GM13976 (cell line): Measurements from ENCODE around the gene ABHD15.

Experiments
- DNase-seq: peaks from one replicate; pipeline ENCODE4 v3.0.0; 2012; ENCODE audit warnings: low spot score
- in situ Hi-C: fragments of 300-500 bp; cut with MboI; formaldehyde crosslinking; loops from one replicate; pipeline ENCODE4 v1.12.0; 2022; ENCODE audit warnings: low sequenced_read_pairs, mixed read lengths, inconsistent platforms; ENCODE audit not compliant: unreplicated experiment
- TF ChIP-seq, protein P1 (sequence below): IDR thresholded peaks from 2 replicates; pipeline ENCODE4 v1.5.1; 2012; ENCODE audit warnings: borderline replicate concordance, mild to moderate bottlenecking; ENCODE audit not compliant: insufficient read depth; ENCODE audit errors: extremely low read depth, missing control alignments, control extremely low read depth

Gene ABHD15

DNA sequence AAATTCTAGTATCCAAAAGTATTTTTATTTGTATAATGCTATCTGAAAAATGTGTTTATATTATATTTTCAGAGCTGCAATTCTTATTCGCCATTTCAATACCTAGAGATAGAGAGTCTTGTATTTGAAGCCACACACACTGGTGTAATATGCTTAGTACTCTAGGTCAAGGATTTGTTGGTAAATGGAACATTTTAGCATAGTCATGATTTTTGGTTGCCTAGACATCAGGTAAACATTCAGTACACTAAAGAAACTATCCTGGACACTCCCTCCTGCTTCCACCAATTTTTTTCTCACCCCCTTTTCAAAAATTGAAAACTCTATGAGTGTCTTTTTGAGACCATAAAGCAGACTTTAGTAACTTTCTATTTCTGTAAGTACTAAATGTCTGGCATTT, 20.8 kb downstream of the ABHD15 start:
- in situ Hi-C loops = loop anchor here (10.0 to 25.0 kb wide), 2 partner anchors 181 to 384 kb away; no protein-coding TSS in a partner anchor

DNA sequence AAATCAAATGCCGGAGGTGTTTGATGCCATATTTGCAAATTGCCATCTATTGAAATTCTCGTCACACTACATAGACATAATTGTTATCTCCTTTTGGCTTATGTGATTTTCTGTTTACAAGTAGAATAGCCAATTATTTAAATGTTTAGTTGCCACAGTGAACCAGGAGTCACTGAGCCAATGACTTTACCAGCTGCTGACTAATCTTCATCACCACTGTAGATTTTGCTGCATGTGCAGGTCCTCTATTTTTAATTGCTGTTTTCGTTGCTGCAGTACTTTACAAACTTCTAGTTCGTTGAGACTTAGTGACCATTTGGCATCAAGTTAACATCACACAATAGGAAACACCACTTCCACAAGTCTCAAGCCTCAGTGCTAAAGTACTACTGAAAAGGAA, 22.8 kb downstream of the ABHD15 start:
- TF ChIP-seq, protein P1, sequence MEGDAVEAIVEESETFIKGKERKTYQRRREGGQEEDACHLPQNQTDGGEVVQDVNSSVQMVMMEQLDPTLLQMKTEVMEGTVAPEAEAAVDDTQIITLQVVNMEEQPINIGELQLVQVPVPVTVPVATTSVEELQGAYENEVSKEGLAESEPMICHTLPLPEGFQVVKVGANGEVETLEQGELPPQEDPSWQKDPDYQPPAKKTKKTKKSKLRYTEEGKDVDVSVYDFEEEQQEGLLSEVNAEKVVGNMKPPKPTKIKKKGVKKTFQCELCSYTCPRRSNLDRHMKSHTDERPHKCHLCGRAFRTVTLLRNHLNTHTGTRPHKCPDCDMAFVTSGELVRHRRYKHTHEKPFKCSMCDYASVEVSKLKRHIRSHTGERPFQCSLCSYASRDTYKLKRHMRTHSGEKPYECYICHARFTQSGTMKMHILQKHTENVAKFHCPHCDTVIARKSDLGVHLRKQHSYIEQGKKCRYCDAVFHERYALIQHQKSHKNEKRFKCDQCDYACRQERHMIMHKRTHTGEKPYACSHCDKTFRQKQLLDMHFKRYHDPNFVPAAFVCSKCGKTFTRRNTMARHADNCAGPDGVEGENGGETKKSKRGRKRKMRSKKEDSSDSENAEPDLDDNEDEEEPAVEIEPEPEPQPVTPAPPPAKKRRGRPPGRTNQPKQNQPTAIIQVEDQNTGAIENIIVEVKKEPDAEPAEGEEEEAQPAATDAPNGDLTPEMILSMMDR = no peak
- in situ Hi-C loops = loop anchor here (10.0 to 25.0 kb wide), 2 partner anchors 179 to 382 kb away; no protein-coding TSS in a partner anchor
- DNase-seq = no peak

More for the DNA sequence above, 20.8 kb downstream of the ABHD15 start:
- TF ChIP-seq, protein P1 = no peak
- DNase-seq = no peak

DNA sequence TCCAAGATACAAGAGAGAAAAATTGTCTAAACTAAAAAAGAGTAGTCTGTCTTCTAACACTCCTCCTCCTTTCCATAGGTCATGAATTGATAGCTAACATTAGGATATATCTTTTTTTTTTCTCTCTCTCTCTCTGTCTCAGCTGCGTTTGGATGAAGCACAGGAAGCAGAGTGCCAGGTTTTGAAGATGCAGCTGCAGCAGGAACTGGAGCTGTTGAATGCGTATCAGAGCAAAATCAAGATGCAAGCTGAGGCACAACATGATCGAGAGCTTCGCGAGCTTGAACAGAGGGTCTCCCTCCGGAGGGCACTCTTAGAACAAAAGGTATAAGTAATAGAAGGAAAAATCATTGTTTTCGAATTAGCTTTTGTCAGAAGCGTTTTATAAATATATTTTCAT, 32.9 kb downstream of the ABHD15 start:
- DNase-seq = no peak
- TF ChIP-seq, protein P1 = no peak
- in situ Hi-C loops = loop anchor here (25.0 kb wide), 1 partner anchor 372 kb away; no protein-coding TSS in a partner anchor

DNA sequence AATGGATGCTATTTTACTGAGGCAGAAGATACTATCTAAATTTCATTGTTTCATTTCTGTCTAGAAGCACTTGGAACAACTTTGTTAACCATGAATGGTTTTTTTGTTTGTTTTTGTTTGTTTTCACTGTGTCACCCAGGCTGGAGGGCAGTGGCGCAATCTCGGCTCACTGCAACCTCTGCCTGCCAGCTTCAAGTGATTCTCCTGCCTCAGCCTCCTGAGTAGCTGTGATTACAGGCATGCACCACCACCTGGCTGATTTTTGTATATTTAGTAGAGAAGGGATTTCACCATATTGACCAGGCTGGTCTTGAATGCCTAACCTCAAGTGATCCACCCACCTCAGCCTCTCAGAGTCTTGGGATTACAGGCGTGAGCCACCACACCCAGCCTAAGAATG, 40.5 kb downstream of the ABHD15 start:
- TF ChIP-seq, protein P1 = no peak
- in situ Hi-C loops = loop anchor here (25.0 kb wide), 1 partner anchor 364 kb away; no protein-coding TSS in a partner anchor

DNA sequence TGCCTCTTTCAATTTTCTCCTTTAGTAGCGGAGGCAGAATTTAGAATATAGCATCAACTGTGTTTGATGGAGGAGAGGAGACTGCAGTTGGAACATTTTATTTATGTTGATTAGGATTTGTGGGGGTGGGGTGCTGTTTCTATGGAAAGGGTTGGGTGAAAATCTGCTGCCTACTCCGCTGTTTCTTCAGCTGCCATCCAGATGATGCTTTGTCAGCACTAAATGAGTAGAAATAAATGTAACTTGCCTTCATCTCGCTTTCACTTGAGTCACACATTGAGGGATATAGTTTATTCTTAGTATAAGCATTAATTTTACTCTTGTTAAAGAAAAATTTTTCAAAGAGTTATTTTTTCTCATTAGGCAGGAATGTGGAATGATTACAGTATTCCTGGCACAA, 42.1 kb downstream of the ABHD15 start:
- TF ChIP-seq, protein P1 = no peak
- DNase-seq = no peak
- in situ Hi-C loops = loop anchor here (25.0 kb wide), 1 partner anchor 362 kb away; no protein-coding TSS in a partner anchor

More for the DNA sequence above, 40.5 kb downstream of the ABHD15 start:
- no peak for DNase-seq

DNA sequence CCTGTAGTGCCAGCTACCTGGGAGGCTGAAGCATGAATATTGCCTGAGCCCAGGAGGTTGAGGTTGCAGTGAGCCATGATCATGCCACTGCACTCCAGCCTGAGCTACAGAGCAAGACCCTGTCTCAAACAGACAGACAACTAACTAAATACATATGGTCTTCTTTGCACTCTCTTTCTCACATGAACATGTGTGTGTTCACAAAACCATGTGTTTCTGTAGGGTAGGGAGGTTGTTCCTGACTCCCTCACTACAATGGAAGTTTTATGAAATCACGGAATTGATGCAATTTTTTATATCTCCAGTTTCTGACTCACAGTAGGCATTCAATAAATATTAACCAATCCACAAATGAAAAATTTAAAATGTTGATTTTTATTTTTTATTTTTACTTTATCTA, 48.5 kb downstream of the ABHD15 start:
- DNase-seq = no peak
- in situ Hi-C loops = no loop called here
- TF ChIP-seq, protein P1 = no peak
